ENCODE data around the gene TMEM94.

Gene TMEM94

DNA sequence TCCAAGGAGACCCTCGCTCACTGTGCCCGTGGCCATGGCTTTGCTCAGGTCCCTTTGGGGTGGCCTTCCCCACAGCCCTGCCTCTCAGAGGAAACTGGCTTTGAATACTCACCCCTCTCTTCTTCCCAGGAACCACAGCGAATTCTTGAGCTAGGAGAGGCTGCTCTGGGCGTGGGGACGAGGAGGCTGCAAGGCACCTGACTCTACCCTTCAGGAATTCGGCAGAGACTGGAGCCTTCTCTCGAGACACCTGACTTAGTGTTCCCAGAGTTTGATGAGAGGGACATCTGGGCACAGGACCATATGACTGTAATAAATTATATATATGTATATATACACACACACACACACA is 75.3 kb downstream of the TMEM94 start:
- TF ChIP-seq, protein P1, sequence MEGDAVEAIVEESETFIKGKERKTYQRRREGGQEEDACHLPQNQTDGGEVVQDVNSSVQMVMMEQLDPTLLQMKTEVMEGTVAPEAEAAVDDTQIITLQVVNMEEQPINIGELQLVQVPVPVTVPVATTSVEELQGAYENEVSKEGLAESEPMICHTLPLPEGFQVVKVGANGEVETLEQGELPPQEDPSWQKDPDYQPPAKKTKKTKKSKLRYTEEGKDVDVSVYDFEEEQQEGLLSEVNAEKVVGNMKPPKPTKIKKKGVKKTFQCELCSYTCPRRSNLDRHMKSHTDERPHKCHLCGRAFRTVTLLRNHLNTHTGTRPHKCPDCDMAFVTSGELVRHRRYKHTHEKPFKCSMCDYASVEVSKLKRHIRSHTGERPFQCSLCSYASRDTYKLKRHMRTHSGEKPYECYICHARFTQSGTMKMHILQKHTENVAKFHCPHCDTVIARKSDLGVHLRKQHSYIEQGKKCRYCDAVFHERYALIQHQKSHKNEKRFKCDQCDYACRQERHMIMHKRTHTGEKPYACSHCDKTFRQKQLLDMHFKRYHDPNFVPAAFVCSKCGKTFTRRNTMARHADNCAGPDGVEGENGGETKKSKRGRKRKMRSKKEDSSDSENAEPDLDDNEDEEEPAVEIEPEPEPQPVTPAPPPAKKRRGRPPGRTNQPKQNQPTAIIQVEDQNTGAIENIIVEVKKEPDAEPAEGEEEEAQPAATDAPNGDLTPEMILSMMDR (IDR thresholded peaks at IDR 0.05; ENCODE audit: low read depth, low read length, missing control alignments), result no peak
- H3K4me3 ChIP-seq (ENCODE audit: low read depth, low read length), result no peak overlapping the region
- DNase-seq (ENCODE audit: low read depth), result no peak

DNA sequence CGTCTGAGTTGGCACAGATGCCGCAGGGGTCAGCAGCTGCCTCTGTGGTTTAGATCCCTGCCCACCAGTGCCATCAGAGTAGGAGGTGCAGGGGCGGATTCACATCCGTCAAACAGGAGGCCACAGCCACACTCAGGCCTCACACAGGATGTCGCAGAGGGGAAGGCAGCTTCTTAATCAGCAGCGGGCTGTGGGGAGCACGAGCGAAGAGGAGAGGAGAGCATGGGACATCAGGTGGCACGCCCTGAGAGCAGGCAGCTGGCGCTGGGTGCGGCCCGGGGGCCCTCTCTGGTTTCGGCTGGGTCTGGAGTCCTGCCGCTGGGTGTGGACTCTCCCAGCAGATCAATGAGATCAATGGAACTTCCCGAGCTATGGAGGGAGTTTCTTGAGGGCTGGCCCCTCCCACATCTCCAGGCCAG is 78.7 kb downstream of the TMEM94 start:
- no peak for DNase-seq (ENCODE audit: low read depth)
- no peak overlapping the region for H3K4me3 ChIP-seq (ENCODE audit: low read depth, low read length)
- TF ChIP-seq, protein P1 (IDR thresholded peaks at IDR 0.05; ENCODE audit: low read depth, low read length, missing control alignments), result no peak

DNA sequence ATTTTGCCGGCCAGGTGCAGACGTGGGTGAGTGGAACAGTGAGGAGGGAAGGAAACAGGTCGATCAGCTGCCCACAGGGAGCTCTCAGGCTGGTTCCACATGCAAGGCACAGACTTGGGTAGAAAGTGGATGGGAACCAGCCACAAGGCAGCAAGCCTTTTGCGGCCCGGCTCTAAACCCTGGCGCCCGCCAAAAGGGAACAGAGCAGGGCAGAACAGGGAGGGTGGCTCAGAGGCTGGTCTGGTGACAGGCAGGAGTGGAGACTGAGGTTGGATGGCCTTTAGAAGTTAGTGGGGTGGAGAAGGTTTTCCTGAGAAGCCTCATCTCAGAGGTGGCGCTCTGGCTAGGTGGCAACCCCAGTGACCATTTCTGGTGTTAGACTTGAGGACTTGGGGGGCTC is 79.4 kb downstream of the TMEM94 start:
- no peak overlapping the region for H3K4me3 ChIP-seq (ENCODE audit: low read depth, low read length)
- TF ChIP-seq, protein P1 (IDR thresholded peaks at IDR 0.05; ENCODE audit: low read depth, low read length, missing control alignments), result no peak
- no peak for DNase-seq (ENCODE audit: low read depth)

DNA sequence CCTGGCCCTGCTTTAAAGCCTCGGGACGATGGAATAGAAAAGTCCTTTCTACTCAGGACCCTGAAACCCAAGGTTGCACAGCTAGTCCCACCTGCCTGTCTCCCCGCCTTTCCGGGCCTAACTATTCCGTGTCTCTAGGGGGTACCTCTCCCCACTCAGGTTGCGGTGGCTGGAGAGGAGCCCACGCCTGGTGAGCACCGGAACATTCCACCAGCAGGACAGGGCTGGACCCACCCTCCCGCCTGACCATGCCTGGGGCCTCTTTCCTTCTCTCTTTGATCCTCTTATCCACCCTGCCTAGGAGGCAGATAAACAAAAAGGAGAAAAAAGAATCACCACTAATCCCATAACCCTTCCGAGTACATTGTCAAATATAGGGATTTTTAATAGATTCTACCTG is 79.9 kb downstream of the TMEM94 start:
- no peak overlapping the region for H3K4me3 ChIP-seq (ENCODE audit: low read depth, low read length)
- TF ChIP-seq, protein P1 (IDR thresholded peaks at IDR 0.05; ENCODE audit: low read depth, low read length, missing control alignments), result no peak
- DNase-seq (ENCODE audit: low read depth), result no peak

DNA sequence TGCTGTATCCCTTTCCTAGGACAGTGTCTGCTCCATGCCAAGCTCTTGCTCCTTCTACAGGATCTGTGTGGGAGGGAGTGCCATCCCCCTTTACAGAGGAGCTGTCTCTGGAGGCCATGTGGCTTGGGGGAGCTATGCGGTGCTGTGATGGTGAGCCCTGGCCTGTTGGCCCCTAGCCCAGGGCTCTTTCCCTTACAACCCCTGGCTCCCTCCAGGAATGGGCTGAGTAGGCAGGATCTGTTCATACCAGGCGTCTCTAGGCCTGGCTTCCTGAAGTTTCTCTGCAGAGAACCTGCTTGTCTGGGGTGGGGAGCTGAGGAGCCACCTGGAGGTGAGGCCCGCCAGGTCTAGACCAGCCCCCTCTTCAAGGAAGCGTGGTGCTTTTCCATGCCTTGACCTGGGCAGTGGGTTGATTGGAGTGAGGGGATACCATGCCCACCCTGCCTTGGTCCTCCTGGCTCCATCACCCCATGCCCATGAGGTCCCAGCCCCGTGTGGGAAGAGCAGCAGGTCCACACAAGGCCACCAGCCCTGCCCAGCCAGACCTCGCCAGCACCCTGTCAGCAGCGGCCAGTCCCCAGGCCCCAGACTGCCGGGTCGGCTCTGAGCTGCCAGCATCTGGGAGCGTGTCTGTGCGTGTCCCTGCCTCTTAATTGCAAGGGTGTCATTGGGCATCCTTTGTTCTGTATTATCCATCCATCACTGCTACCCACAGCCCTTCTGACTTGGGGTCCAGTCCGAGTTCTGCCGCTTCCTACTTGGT is 83.7 kb downstream of the TMEM94 start:
- DNase-seq (ENCODE audit: low read depth), result no peak
- no peak overlapping the region for H3K4me3 ChIP-seq (ENCODE audit: low read depth, low read length)
- TF ChIP-seq, protein P1 (IDR thresholded peaks at IDR 0.05; ENCODE audit: low read depth, low read length, missing control alignments), result no peak

DNA sequence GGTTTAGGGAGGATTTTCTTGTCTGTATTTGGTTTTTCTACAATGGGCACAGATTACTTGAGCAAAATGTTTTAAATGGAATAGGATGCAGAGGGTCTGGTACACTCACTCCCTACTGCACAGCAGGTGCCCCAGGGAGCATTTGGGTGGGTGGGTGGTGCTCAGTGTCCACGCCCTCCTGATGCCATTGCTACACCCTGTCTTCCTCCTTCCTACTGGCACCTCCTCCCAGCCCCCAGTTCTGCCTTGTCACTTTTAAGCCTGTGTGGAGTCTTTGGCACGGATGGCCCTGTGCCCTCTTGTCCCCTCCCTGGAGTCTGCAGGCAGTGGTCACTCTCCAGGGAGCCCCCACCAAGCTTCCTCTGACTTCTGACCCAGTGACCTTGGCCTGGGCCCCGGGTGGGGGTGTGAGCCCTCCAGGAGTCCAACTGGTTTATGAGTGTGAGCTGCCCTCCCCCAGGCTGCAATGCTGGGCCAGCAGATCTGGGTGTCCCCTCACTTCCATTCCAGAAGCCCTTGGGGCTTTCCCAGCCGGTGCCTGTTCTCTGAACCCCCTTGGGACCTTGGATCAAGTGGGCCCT is 84.6 kb downstream of the TMEM94 start:
- TF ChIP-seq, protein P1 (IDR thresholded peaks at IDR 0.05; ENCODE audit: low read depth, low read length, missing control alignments), result no peak
- no peak for DNase-seq (ENCODE audit: low read depth)
- H3K4me3 ChIP-seq (ENCODE audit: low read depth, low read length), result no peak overlapping the region

DNA sequence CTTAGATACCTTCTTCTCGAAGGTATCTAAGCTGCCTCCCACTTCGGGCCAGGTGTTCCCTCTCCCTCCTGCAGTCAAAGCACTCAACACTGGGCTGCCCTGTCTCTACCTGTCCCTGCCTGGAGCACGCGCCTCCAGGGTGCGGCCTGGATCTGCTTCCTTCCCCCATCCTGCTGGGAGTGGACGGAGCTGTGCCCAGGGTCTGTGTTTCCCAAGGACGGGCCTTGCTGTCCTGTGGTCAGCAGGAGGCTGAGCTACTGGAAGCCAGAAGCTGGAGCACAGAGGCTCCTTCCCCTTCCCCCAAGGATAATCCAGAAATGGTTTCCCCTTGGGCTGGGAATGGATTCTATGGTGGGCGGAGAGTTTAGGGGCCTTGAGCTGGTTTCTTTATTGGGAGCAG is 85.8 kb downstream of the TMEM94 start:
- TF ChIP-seq, protein P1 (IDR thresholded peaks at IDR 0.05; ENCODE audit: low read depth, low read length, missing control alignments), result no peak
- no peak overlapping the region for H3K4me3 ChIP-seq (ENCODE audit: low read depth, low read length)
- DNase-seq (ENCODE audit: low read depth), result no peak
